Left ventricle myocardium inferior (tissue), 1 donor: ENCODE results near the gene FCN2. TPM values are rescaled to one million over a fixed set of nuclear protein-coding genes. Genes with fewer than 3 reads are reported as not detected.

ENCODE experiments used
- DNase-seq: peaks from one replicate; pipeline ENCODE4 v3.0.0-alpha.2; 2020
- H3K27ac ChIP-seq: fragments of 200-600 bp; replicated peaks from 2 replicates; pipeline ENCODE4 v1.8.0; 2021
- H3K27me3 ChIP-seq: fragments of 200-600 bp; 2 replicates; pipeline ENCODE4 v1.8.0; 2021; ENCODE audit warnings: low read depth
- H3K36me3 ChIP-seq: fragments of 200-600 bp; 2 replicates; pipeline ENCODE4 v1.8.0; 2021
- H3K4me1 ChIP-seq: fragments of 200-600 bp; 2 replicates; pipeline ENCODE4 v1.8.0; 2021
- H3K4me3 ChIP-seq: fragments of 200-600 bp; 2 replicates; pipeline ENCODE4 v1.8.0; 2021; ENCODE audit warnings: mild to moderate bottlenecking, moderate library complexity
- H3K9me3 ChIP-seq: fragments of 200-600 bp; replicated peaks from 2 replicates; pipeline ENCODE4 v1.8.0; 2021
- CTCF ChIP-seq: fragments of 200-600 bp; IDR thresholded peaks from 2 replicates; pipeline ENCODE4 v1.8.0; 2021; ENCODE audit warnings: antibody characterized with exemption, mild to moderate bottlenecking, borderline replicate concordance
- intact Hi-C: fragments of 100-400 bp; cut with micrococcal nuclease; formaldehyde crosslinking; loops from one replicate; pipeline ENCODE4 v1.11.0; 2022
- total RNA-seq: library from RNA; stranded (reverse); fragmentation: NEBNext Ultra II Directional; extraction: Animal tissue kit (Norgen Biotek cat#: 25700); gene quantifications from one replicate; pipeline ENCODE4 v1.2.1, GENCODE V29; 2021
- donor health status: DM: no; HTN: yes; CAD: no; lungs with severe emphysema.

Gene FCN2
- total RNA-seq, 1 donor from 2014 or later = not detected

DNA sequence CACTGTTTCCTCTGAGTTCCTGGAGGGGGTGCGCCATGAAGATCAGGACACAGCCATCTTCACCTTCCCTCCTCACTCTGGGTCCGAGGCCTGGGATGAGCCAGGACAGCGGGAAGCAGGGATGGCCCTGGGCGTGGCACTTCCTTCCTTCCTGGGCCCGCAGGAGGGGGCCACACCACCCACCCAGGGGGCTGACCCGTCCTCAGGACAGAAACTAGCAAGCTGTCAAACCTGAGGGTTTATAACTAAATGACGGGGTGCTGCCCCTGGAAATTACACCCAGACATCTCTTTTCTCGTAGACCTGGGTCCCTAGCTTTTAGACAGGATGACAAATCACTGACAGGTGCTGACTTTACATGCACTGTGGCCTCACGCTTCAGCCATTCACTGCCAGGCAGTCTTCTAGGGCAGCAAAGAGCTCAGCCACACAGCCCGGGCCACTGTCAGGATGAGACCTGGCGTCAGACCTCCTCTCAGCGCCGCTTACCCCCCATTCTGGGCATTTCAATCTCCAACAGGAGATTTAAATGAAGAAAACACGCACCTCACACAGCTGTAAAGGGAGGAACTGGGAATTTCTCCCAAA is 8.1 kb downstream of the FCN2 start:
- intact Hi-C loops = no loop called here
- TF ChIP-seq CTCF = no peak
- Histone ChIP-seq H3K27me3 (peaks cover 7% of the 10 kb centered on the region), H3K4me3 (no peak overlapping the region), H3K36me3 (no peaks in the 10 kb centered on the region), H3K9me3 (no peaks in the 10 kb centered on the region), H3K27ac (no peak overlapping the region), H3K4me1 (peaks cover 9% of the 10 kb centered on the region)
- no peak for DNase-seq

DNA sequence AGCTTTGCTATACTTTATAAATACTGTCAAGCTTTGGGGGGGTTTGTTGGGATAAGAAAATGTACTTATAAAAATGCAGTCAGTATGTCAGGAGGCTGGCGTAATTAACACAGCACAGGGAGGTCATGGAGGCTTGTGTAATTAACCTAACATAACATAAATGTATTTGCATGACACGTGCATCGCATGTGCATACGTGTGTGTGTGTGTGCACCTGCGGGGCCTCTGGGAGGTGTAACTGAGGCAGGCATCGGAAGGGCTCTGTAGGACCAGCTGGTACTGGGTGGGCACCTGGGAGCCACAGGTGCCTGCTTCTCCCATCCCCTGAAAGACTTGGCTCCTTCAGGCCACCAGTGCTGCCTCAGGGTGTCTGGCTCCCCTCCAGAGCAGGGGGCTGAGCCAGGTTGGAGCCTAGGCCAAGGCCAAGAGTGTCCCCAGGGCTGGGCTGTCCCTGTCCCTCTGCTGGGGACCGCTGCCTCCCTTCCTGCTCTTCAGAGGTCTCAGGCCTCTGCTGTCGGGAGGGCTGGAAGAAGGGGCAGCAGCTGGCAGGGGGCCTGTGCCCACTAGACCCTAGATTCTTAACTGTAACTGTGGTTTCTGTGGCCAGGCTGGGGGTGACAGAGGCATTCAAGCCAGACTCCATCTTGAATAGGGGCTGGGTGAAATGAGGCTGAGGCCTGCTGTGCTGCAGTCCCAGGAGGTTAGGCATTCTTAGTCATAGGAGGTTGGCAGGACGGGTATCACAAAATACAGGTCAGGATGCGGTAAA is 9.0 kb downstream of the FCN2 start:
- intact Hi-C loops = no loop called here
- peaks cover 6% of the 10 kb centered on the region for H3K9me3 ChIP-seq
- H3K27ac ChIP-seq = no peak overlapping the region
- TF ChIP-seq CTCF = no peak
- H3K36me3 ChIP-seq = no peaks in the 10 kb centered on the region
- no peak for DNase-seq
- H3K27me3 ChIP-seq = peaks cover 7% of the 10 kb centered on the region
- no peak overlapping the region for H3K4me3 ChIP-seq
- peaks cover 16% of the 10 kb centered on the region for H3K4me1 ChIP-seq

DNA sequence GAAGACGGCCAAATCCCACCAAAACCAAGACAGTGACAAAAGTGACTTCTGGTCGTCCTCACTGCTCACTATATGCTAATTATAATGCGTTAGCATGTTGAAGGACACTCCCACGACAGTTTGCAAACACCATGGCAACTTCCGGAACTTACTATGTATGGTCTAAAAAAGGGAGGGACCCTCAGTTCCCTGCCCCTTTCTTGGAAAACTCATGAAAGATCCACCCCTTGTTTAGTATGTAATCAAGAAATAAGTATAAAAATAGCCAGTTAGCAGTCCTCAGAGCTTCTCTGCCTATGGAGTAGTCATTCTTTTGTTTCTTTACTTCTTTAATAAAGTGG is 9.5 kb downstream of the FCN2 start:
- Histone ChIP-seq H3K36me3 (no peaks in the 10 kb centered on the region), H3K4me3 (no peak overlapping the region), H3K9me3 (peaks cover 12% of the 10 kb centered on the region), H3K27me3 (peaks cover 7% of the 10 kb centered on the region), H3K27ac (no peak overlapping the region), H3K4me1 (peaks cover 22% of the 10 kb centered on the region)
- intact Hi-C loops = no loop called here
- no peak for TF ChIP-seq CTCF
- DNase-seq = no peak

DNA sequence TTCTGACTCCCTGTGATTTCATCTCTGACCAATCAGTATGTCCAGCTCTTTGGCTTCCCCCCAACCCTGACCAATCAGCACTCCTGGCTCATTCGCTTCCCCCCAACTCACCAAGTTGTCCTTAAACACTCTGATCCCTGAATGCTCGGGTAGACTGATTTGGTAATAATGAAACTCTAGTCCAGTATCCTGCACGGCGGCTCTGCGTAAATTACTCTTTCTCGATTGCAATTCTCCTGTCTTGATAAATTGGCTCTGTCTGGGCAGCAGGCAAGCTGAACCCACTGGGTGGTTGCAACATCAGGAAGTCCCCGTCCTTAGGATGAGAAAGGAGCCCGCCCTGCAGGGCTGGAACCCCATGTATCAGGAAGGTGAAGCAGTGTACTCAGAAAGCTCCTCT is 10.4 kb downstream of the FCN2 start:
- peaks cover 7% of the 10 kb centered on the region for H3K27me3 ChIP-seq
- H3K4me1 ChIP-seq = peaks cover 31% of the 10 kb centered on the region
- intact Hi-C loops = no loop called here
- no peak overlapping the region for H3K4me3 ChIP-seq
- TF ChIP-seq CTCF = no peak
- DNase-seq = no peak
- no peak overlapping the region for H3K27ac ChIP-seq
- no peaks in the 10 kb centered on the region for H3K36me3 ChIP-seq
- peaks cover 12% of the 10 kb centered on the region for H3K9me3 ChIP-seq

DNA sequence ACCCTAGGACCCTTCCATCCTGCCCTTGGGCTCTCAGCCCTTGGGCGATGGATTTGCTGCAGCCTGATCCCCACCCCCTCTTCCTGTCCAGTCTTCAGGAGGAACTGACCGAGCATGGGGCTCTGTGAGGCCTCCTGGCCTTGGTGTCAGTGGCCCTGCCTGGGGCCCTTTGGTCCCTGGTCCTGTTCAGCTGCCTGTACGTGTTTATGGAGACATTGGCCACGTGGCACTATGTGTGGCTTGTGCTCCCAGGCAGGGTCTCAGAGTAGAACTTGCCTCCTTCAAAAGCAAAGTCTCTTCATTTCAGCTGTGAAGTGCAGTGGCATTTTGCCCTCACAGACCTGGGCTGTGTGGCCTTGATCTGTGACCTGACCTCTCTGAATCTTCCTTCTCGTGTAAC is 11.1 kb downstream of the FCN2 start:
- H3K36me3 ChIP-seq = no peaks in the 10 kb centered on the region
- no peak for TF ChIP-seq CTCF
- H3K4me3 ChIP-seq = no peak overlapping the region
- peaks cover 12% of the 10 kb centered on the region for H3K9me3 ChIP-seq
- DNase-seq = no peak
- H3K4me1 ChIP-seq = peaks cover 38% of the 10 kb centered on the region
- intact Hi-C loops = no loop called here
- peaks cover 7% of the 10 kb centered on the region for H3K27me3 ChIP-seq
- H3K27ac ChIP-seq = no peak overlapping the region
